Loucy (cell line): ENCODE measurements around the gene MARK1.

ENCODE experiments used
- H2AFZ ChIP-seq: fragments of 200-600 bp; sonication (generic); 2 replicates; pipeline ENCODE4 v1.6.0; 2016; ENCODE audit warnings: antibody characterized with exemption, mild to moderate bottlenecking, low read length, moderate library complexity
- H3F3A ChIP-seq: fragments of 200-600 bp; 2 replicates; pipeline ENCODE4 v1.6.0; 2016; ENCODE audit warnings: antibody characterized with exemption, low read depth, mild to moderate bottlenecking
- H3K27me3 ChIP-seq: fragments of 200-600 bp; sonication (generic); 2 replicates; pipeline ENCODE4 v1.6.1; 2014; ENCODE audit warnings: low read length, mild to moderate bottlenecking; ENCODE audit not compliant: insufficient read depth, poor library complexity, severe bottlenecking
- H3K36me3 ChIP-seq: fragments of 200-600 bp; sonication (generic); 2 replicates; pipeline ENCODE4 v1.6.1; 2016; ENCODE audit warnings: low read length; ENCODE audit not compliant: insufficient read depth
- H3K4me1 ChIP-seq: fragments of 200-600 bp; sonication (generic); 2 replicates; pipeline ENCODE4 v1.5.1; 2014; ENCODE audit warnings: low read length, mild to moderate bottlenecking; ENCODE audit not compliant: insufficient read depth, poor library complexity, severe bottlenecking
- H3K4me2 ChIP-seq: fragments of 200-600 bp; sonication (generic); 2 replicates; pipeline ENCODE4 v1.6.0; 2014; ENCODE audit warnings: antibody characterized with exemption, low read length, low read depth, mild to moderate bottlenecking; ENCODE audit not compliant: poor library complexity, severe bottlenecking
- H3K4me3 ChIP-seq: fragments of 200-600 bp; sonication (generic); 2 replicates; pipeline ENCODE4 v1.5.1; 2014; ENCODE audit warnings: low read length, mild to moderate bottlenecking, mixed read lengths; ENCODE audit not compliant: poor library complexity, severe bottlenecking
- H3K79me2 ChIP-seq: fragments of 200-600 bp; sonication (generic); 2 replicates; pipeline ENCODE4 v1.6.1; 2014; ENCODE audit warnings: low read length; ENCODE audit not compliant: insufficient read depth
- H3K9ac ChIP-seq: fragments of 200-600 bp; sonication (generic); 2 replicates; pipeline ENCODE4 v1.6.0; 2014; ENCODE audit warnings: mild to moderate bottlenecking, low read depth, low read length, moderate library complexity; ENCODE audit not compliant: poor library complexity, severe bottlenecking
- H3K9me2 ChIP-seq: fragments of 200-600 bp; sonication (generic); replicated peaks from 2 replicates; pipeline ENCODE4 v1.6.1; 2016; ENCODE audit warnings: low read depth, low read length, mixed read lengths
- H3K9me3 ChIP-seq: fragments of 200-600 bp; sonication (generic); 2 replicates; pipeline ENCODE4 v1.6.1; 2014; ENCODE audit warnings: mild to moderate bottlenecking, antibody characterized with exemption, low read length, low read depth; ENCODE audit not compliant: insufficient read depth
- H4K20me1 ChIP-seq: fragments of 200-600 bp; sonication (generic); 2 replicates; pipeline ENCODE4 v1.6.0; 2014; ENCODE audit warnings: antibody characterized with exemption, low read length, mild to moderate bottlenecking; ENCODE audit not compliant: insufficient read depth, poor library complexity, severe bottlenecking
- CTCF ChIP-seq: fragments of 200-600 bp; sonication (generic); conservative IDR thresholded peaks from 2 replicates; pipeline ENCODE4 v1.5.1; 2014; ENCODE audit warnings: mild to moderate bottlenecking, antibody characterized with exemption, low read length
- EZH2phosphoT487 ChIP-seq: fragments of 200-600 bp; IDR thresholded peaks from 2 replicates; pipeline ENCODE4 v1.6.1; 2018; ENCODE audit warnings: antibody characterized with exemption, mild to moderate bottlenecking, moderate library complexity, borderline replicate concordance

Gene MARK1

GRCh38 chr1:220500372-220500771 lies 27.6 kb upstream of the MARK1 start:
- H3F3A ChIP-seq, result no peaks in the 10 kb centered on the region
- no peaks in the 10 kb centered on the region for H3K9me3 ChIP-seq
- H3K4me2 ChIP-seq, result no peak overlapping the region
- H3K36me3 ChIP-seq, result no peaks in the 10 kb centered on the region
- no peaks in the 10 kb centered on the region for H4K20me1 ChIP-seq
- H3K79me2 ChIP-seq, result no peaks in the 10 kb centered on the region
- H3K27me3 ChIP-seq, result no peaks in the 10 kb centered on the region
- H3K9me2 ChIP-seq, result no peaks in the 10 kb centered on the region
- no peak overlapping the region for H2AFZ ChIP-seq
- no peak overlapping the region for H3K9ac ChIP-seq
- TF ChIP-seq EZH2phosphoT487 (no peak), CTCF (no peak)
- no peaks in the 10 kb centered on the region for H3K4me1 ChIP-seq
- no peak overlapping the region for H3K4me3 ChIP-seq

- no peaks in the 10 kb centered on the region for H3K79me2 ChIP-seq
- H3K4me3 ChIP-seq, result no peak overlapping the region
- H3K36me3 ChIP-seq, result no peaks in the 10 kb centered on the region
- H3K9me3 ChIP-seq, result no peaks in the 10 kb centered on the region
- no peaks in the 10 kb centered on the region for H3K4me1 ChIP-seq
- H3K9ac ChIP-seq, result no peak overlapping the region
- H3K27me3 ChIP-seq, result no peaks in the 10 kb centered on the region
- no peaks in the 10 kb centered on the region for H4K20me1 ChIP-seq
- H2AFZ ChIP-seq, result no peak overlapping the region
- H3K4me2 ChIP-seq, result no peak overlapping the region
- no peaks in the 10 kb centered on the region for H3K9me2 ChIP-seq
- TF ChIP-seq CTCF, result no peak
- TF ChIP-seq EZH2phosphoT487, result no peak
- H3F3A ChIP-seq, result no peaks in the 10 kb centered on the region
Observed at GRCh38 chr1:220504329-220504728, 23.6 kb upstream of the MARK1 start.

- H3K4me1 ChIP-seq, result no peaks in the 10 kb centered on the region
- H3K36me3 ChIP-seq, result no peaks in the 10 kb centered on the region
- no peaks in the 10 kb centered on the region for H4K20me1 ChIP-seq
- no peaks in the 10 kb centered on the region for H3K9me3 ChIP-seq
- TF ChIP-seq CTCF (no peak), EZH2phosphoT487 (no peak)
- no peak overlapping the region for H2AFZ ChIP-seq
- H3K4me3 ChIP-seq, result no peak overlapping the region
- H3K9ac ChIP-seq, result no peak overlapping the region
- no peaks in the 10 kb centered on the region for H3F3A ChIP-seq
- no peaks in the 10 kb centered on the region for H3K27me3 ChIP-seq
- H3K79me2 ChIP-seq, result no peaks in the 10 kb centered on the region
- H3K9me2 ChIP-seq, result no peaks in the 10 kb centered on the region
- H3K4me2 ChIP-seq, result no peak overlapping the region
Observed at GRCh38 chr1:220507085-220507484, 20.9 kb upstream of the MARK1 start.
